Stomach (tissue), 9 donors: ENCODE data around the gene CLTA. TPM values are rescaled to one million over a fixed set of nuclear protein-coding genes. Genes with fewer than 3 reads are reported as not detected.
A peak's percentile ranks its signal among the peaks of the same experiment; 100 is the strongest.

Experiments used
- DNase-seq, 2 donors: peaks; one replicate each; pipeline versions ENCODE4 v3.0.0 to v3.0.0-alpha.2; 2013 to 2019
- H3K27ac ChIP-seq, 5 donors: fragments of 200-600 bp in 4 of 5; sonication (generic) in 4 of 5; one replicate each; pipeline ENCODE4 v1.5.1; 2013 to 2019; ENCODE audit warnings: mild to moderate bottlenecking in 1 of 5, moderate library complexity in 1 of 5
- H3K27me3 ChIP-seq, 3 donors: fragments of 200-600 bp; sonication (generic); one replicate each; pipeline ENCODE4 v1.5.1; 2017 to 2019; ENCODE audit warnings: mixed run types in 1 of 3
- H3K36me3 ChIP-seq, 4 donors: fragments of 200-600 bp; sonication (generic); 1 replicate in 3 of 4; 2 replicates in 1 of 4; pipeline ENCODE4 v1.5.1; 2016 to 2019
- H3K4me1 ChIP-seq, 4 donors: fragments of 200-600 bp; sonication (generic); one replicate each; pipeline ENCODE4 v1.5.1; 2016 to 2019
- H3K4me3 ChIP-seq, 4 donors: fragments of 200-600 bp; sonication (generic) in 3 of 4; one replicate each; pipeline ENCODE4 v1.5.1; 2016 to 2019; ENCODE audit warnings: mild to moderate bottlenecking in 1 of 4
- H3K9me3 ChIP-seq, 4 donors: fragments of 200-600 bp; sonication (generic); one replicate each; pipeline ENCODE4 v1.5.1; 2016 to 2019
- EP300 ChIP-seq: sonication (generic); formaldehyde crosslinking; IDR thresholded peaks from one replicate; pipeline ENCODE4 v1.6.1; 2017; ENCODE audit warnings: antibody characterized with exemption
- POLR2A ChIP-seq, 4 donors: fragments of 450-650 bp; IDR thresholded peaks; one replicate each; pipeline ENCODE4 v1.6.1; 2016; ENCODE audit warnings: antibody characterized with exemption in 4 of 4, control low read depth in 2 of 4, mild to moderate bottlenecking in 1 of 4, moderate library complexity in 1 of 4
- POLR2AphosphoS5 ChIP-seq, 3 donors: sonication (generic); formaldehyde crosslinking; IDR thresholded peaks; one replicate each; pipeline ENCODE4 v1.6.1; 2016; ENCODE audit warnings: antibody characterized with exemption in 3 of 3
- WGBS, 5 donors: extraction: QIAGEN DNeasy Blood & Tissue Kit in 3 of 5; methylation state at CpG; one replicate each; pipeline versions ENCODE4 v1.1.5 to v1.1.7; 2013 to 2018; 5-methylcytosine and 5-hydroxymethylcytosine counted together
- intact Hi-C: fragments of 100-400 bp; cut with DNase I; formaldehyde crosslinking; loops from one replicate; pipeline ENCODE4 v1.15.1; 2023; ENCODE audit warnings: low total_unique reads
- polyA plus RNA-seq, 3 donors: library from polyadenylated mRNA; stranded (reverse); fragments of 200-250 nt; gene quantifications; one replicate each; pipeline ENCODE4 v1.2.3, GENCODE V29; 2013
- total RNA-seq, 5 donors: library from RNA; depleted of rRNA; stranded (reverse); fragments of >200 nt; gene quantifications; one replicate each; pipeline versions ENCODE4 v1.1.0 to v1.2.3, GENCODE V29; 2014 to 2016
- TF ChIP-seq, protein P1 (sequence below), 7 experiments: fragments of 450-650 bp in 4 of 7; fragments of 200-600 bp in 3 of 7; sonication (generic) in 3 of 7; IDR thresholded peaks; one replicate each; pipeline ENCODE4 v1.5.1; 2016 to 2019; ENCODE audit warnings: antibody characterized with exemption in 7 of 7, control low read depth in 2 of 7, mild to moderate bottlenecking in 1 of 7
- donor health status: healthy with polysubstance abuse.
- donor health status: Bipolar disorder and iron deficiency.
- donor health status: healthy.

The CLTA gene
- total and polyA plus RNA-seq, 8 donors, result 25.1 to 890 (median 150) TPM

- TF ChIP-seq EP300 (no peak), POLR2A (IDR thresholded peaks at IDR 0.05) (no peak), POLR2AphosphoS5 (IDR thresholded peaks at IDR 0.05) (no peak)
- TF ChIP-seq, protein P1, sequence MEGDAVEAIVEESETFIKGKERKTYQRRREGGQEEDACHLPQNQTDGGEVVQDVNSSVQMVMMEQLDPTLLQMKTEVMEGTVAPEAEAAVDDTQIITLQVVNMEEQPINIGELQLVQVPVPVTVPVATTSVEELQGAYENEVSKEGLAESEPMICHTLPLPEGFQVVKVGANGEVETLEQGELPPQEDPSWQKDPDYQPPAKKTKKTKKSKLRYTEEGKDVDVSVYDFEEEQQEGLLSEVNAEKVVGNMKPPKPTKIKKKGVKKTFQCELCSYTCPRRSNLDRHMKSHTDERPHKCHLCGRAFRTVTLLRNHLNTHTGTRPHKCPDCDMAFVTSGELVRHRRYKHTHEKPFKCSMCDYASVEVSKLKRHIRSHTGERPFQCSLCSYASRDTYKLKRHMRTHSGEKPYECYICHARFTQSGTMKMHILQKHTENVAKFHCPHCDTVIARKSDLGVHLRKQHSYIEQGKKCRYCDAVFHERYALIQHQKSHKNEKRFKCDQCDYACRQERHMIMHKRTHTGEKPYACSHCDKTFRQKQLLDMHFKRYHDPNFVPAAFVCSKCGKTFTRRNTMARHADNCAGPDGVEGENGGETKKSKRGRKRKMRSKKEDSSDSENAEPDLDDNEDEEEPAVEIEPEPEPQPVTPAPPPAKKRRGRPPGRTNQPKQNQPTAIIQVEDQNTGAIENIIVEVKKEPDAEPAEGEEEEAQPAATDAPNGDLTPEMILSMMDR (IDR thresholded peaks at IDR 0.05), result no peak
- intact Hi-C loops, result no loop called here
- DNase-seq, result no peak
- WGBS, 5 donors, result 57 to 72% (median 67%) methylated on average over 4 of the region's 4 CpGs
- Histone ChIP-seq H3K27me3 (no peaks in the 10 kb centered on the region), H3K4me3 (no peak overlapping the region), H3K27ac (peak overlapping the region in 4 of 5 donors; percentile 73 to 86 (median 83)), H3K36me3 (peaks cover 0 to 45% (median 4%) of the 10 kb centered on the region in 4 donors), H3K4me1 (peaks cover 40 to 94% (median 51%) of the 10 kb centered on the region in 4 donors), H3K9me3 (peaks cover 0 to 4% (median 2%) of the 10 kb centered on the region in 4 donors)
Measured at GRCh38 chr9:36150574-36151315, 40.0 kb upstream of the CLTA start.

GRCh38 chr9:36151316-36152210 lies 39.2 kb upstream of the CLTA start:
- Histone ChIP-seq H3K4me1 (peaks cover 39 to 87% (median 51%) of the 10 kb centered on the region in 4 donors), H3K9me3 (peaks cover 0 to 3% (median 0%) of the 10 kb centered on the region in 4 donors), H3K36me3 (peaks cover 0 to 47% (median 11%) of the 10 kb centered on the region in 4 donors), H3K4me3 (no peak overlapping the region), H3K27me3 (no peaks in the 10 kb centered on the region), H3K27ac (peak overlapping the region in 4 of 5 donors; percentile 73 to 86 (median 83))
- intact Hi-C loops, result no loop called here
- TF ChIP-seq POLR2AphosphoS5 (IDR thresholded peaks at IDR 0.05) (peak in 2 of 3 donors; percentile 44 to 68), POLR2A (IDR thresholded peaks at IDR 0.05) (no peak)
- TF ChIP-seq, protein P1 (IDR thresholded peaks at IDR 0.05), result no peak
- 62 to 81% (median 67%) methylated on average over 10 to 14 of the region's 14 CpGs for WGBS, 5 donors
- peak; percentile 65 to 79 for DNase-seq

DNA sequence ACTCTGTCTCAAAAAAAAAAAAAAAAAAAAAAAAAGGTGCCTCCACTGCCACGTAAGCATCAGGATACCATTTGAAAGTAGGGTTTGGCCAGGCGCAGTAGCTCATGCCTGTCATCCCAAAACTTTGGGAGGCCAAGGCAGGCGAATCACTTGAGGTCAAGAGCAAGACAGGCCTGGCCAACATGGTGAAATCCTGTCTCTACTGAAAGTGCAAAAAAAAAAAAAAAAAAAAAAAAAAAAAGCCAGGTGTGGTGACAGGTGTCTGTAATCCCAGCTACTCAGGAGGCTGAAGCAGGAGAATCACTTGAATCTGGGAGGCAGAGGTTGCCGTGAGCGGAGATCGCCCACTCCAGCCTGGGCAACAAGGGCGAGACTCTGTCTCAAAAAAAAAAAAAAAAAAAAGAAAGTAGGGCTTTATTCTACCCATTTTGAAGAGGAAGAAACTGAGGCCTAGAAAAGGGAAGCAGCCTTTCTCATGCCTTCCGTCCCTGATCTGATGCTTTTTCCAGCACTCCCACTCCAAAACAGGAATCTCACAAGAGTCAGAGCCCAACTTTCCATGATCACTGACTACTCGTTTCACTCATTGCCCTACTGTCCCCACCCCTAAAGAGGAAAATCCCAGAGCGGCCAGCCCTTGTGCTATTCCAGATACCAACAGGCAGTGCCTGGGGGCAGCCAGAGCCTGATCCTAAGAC lies 37.8 kb upstream of the CLTA start:
- Histone ChIP-seq H3K4me3 (no peak overlapping the region), H3K36me3 (peaks cover 0 to 44% (median 14%) of the 10 kb centered on the region in 4 donors), H3K27ac (peak overlapping the region in 4 of 5 donors; percentile 63 to 84 (median 82)), H3K9me3 (peaks cover 0 to 6% (median 0%) of the 10 kb centered on the region in 4 donors), H3K27me3 (no peaks in the 10 kb centered on the region), H3K4me1 (peaks cover 28 to 77% (median 47%) of the 10 kb centered on the region in 4 donors)
- no peak for DNase-seq
- intact Hi-C loops, result no loop called here
- no peak for TF ChIP-seq POLR2A (IDR thresholded peaks at IDR 0.05)
- no peak for TF ChIP-seq POLR2AphosphoS5 (IDR thresholded peaks at IDR 0.05)
- TF ChIP-seq, protein P1 (IDR thresholded peaks at IDR 0.05), result no peak
- no peak for TF ChIP-seq EP300
- 85 to 96% (median 91%) methylated on average over 8 to 10 of the region's 10 CpGs for WGBS, 5 donors

GRCh38 chr9:36153746-36154145 lies 37.0 kb upstream of the CLTA start:
- no peak overlapping the region for H3K4me3 ChIP-seq
- peaks cover 19 to 77% (median 43%) of the 10 kb centered on the region in 4 donors for H3K4me1 ChIP-seq
- no peak for TF ChIP-seq POLR2A (IDR thresholded peaks at IDR 0.05)
- TF ChIP-seq, protein P1 (IDR thresholded peaks at IDR 0.05), result no peak
- TF ChIP-seq EP300, result no peak
- no peak for TF ChIP-seq POLR2AphosphoS5 (IDR thresholded peaks at IDR 0.05)
- H3K9me3 ChIP-seq, result peaks cover 0 to 6% (median 0%) of the 10 kb centered on the region in 4 donors
- H3K27ac ChIP-seq, result peak overlapping the region in 4 of 5 donors; percentile 63 to 84 (median 82)
- H3K27me3 ChIP-seq, result no peaks in the 10 kb centered on the region
- peaks cover 0 to 43% (median 14%) of the 10 kb centered on the region in 4 donors for H3K36me3 ChIP-seq
- 75 to 83% (median 78%) methylated on average over 9 of the region's 9 CpGs for WGBS, 5 donors
- intact Hi-C loops, result no loop called here
- DNase-seq, result no peak
